ENCODE data around the gene BTBD9.

The BTBD9 gene

DNA sequence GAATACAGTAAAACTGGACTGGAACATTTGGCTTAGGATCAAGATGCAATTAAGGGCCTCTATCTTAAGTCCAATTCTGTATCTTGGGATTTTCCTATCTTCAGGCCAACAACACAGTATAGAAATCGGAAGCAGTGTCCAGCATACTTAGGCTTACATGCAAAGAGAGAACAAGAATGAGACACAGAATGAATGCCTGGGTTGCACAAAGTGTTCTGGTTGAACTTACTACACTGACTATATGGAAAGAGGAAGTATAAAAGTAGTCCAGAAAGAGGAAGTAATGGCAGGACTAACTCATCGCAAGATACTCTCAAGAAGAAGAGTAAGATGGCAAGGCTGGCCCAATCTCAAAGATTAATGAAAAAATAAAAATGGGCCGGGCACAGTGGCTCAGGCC lies 87.6 kb downstream of the BTBD9 start:
- DNase-seq = no peak

- no peak for DNase-seq
Observed at GRCh38 chr6:38549795-38550194, 89.9 kb downstream of the BTBD9 start.

- DNase-seq = no peak
Observed at GRCh38 chr6:38549180-38549579, 90.5 kb downstream of the BTBD9 start.

GRCh38 chr6:38543022-38543421 lies 96.7 kb downstream of the BTBD9 start:
- DNase-seq = no peak

GRCh38 chr6:38542031-38542430 lies 97.7 kb downstream of the BTBD9 start:
- no peak for DNase-seq

DNA sequence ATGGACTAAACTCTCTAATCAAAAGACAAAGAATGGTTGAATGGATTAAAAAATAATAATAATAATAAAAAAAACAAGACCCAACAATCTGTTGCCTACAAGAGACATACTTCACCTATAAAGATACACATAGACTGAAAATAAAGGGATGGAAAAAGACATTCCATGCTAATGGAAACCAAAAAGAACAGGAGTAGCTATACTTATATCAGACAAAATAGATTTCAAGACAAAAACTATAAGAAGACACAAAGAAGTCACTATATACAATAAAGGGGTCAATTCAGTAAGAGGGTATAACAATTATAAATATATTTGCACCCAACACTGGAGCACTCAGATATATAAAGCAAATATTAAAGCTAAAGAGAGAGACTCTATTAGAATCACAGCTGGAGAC lies 106.7 kb downstream of the BTBD9 start:
- DNase-seq = no peak

- no peak for DNase-seq
Observed at GRCh38 chr6:38531134-38531533, 108.6 kb downstream of the BTBD9 start.

- DNase-seq = no peak
Observed at GRCh38 chr6:38528196-38528965, 111.3 kb downstream of the BTBD9 start.

DNA sequence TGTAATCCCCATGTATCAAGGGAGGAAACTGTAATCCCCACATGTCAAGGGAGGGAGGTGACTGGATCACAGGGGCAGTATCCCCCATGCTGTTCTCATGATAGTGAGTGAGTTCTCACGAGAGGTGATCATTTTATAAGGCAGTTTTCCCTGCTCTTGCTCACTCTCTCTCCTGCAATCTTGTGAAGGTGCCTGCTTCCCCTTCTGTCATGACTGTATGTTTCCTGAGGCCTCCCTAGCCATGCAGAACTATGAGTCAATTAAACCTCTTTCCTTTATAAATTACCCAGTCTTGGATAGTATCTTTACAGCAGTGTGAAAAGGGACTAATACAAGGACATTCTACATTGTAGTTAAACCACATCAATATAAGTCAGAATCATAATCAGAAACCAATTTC lies 112.4 kb downstream of the BTBD9 start:
- no peak for DNase-seq

DNA sequence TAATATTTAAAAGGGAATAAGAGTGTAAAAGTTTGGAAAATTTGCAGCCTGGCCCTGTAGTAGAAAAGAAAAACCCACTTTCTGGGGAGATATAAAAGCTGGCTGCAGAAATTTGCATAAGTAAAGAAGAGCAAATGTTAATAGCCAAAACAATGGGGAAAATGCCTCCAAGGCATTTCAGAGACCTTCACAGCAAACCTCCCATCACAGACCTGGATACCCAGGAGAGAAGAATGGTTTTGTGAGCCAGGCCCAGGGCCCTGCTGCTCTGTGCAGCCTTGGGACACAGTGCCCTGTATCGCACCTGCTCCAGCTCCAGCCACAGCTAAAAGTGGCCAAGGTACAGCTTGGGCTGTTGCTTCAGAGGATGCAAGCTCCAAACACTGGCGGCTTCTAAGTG lies 113.8 kb downstream of the BTBD9 start:
- no peak for DNase-seq

DNA sequence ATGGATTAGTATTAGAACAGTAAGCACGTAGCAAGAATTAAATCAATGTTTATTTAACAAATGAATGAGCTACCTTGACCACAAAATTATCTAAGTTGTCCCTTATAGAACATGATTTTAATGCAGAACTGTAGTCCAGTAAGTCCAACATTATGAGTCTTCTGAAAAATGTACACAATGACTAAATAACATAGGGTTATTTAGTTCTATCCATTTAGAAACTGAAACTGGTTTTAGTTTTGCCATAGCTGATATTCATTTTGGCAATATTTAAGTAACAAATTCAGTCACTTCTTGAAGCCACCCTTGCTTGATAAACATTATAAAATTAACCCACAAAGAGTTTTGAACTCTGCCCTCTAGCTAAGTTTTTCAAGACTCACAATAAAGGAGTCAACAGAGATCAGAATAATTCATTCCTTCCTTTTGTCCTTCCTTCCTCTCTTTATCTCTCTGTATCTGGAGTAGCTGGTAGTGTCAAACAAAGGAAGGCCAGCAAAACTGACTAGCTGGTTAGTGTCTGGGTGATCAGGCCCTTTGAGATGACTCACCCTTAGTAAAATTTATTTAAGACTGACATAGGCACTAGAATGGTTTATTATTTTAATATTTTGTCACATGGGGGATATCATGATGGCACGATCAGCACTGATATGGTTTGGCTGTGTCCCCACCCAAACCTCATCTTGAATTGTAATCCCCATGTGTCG lies 115.1 kb downstream of the BTBD9 start:
- DNase-seq = no peak

DNA sequence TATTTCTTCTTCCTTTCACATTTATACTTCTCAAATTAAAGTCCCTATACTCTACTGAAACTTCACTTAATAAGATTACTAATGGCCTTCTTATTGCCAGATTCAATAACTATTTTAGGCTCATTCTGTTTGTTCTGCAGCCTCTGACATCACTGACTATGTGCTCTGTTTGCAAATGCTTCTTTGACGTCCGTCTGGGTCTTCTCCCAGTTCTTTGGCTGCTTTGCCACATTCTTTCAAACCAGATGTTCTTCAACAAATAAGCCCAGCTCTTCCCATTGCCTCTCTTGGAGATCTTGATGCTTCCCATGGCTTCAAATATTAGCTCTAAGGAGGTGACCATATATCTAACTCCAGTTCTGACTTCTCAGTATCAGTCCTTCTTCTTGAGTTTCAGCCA lies 117.4 kb downstream of the BTBD9 start:
- DNase-seq = no peak

DNA sequence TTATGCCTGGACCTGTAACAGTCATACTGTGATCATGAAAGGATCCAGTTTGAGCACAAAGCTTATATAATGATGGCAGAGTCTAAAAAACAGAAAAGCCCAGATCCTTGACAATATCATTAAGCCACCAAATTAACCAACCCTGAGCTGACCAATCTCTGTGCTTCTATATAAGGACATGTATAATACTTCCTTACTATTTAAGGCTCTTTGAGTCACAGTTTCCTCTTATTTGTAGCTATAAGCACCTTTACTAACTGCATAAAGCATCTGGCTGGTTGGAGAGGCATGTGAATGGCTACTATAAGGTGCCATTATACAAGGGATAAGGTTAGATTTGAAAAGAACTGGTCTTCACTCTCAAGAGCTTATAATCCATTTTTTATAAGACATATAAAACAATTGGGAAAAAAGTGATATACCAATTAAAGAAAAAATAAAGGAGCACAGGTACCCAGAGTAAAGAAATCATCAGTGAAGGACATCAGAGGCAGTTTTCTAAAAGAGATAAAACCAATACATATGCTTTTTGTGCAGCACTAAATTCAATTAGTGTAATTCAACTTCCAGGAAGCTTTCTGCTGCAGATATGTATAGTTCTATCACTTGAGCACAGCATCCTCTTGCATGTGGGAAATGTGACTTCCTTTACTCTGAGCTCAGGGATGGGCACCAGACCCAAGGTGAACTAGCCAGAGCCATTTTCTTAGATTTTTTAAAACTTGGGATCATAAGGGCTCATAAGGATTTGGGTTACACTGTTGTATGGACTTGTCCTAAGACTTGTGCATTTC lies 121.0 kb downstream of the BTBD9 start:
- no peak for DNase-seq

DNA sequence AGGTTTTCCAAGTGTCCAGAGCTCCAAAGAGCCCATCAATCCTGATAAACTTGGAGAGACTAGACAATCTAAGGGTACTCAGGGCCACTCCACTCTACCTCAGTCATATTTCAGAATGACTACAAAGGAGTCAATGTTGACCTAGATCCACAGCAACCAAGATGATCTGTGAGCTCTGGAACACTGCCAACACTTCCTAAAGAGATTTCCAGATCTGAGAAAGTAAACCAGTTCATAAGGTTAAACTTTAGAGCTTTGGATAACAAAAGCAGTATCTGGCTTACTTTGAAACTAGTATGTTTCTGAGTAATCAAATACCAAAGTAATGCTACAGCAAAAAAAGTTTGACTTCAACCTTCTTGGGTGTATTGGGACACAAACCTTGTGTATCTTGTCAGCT lies 122.7 kb downstream of the BTBD9 start:
- no peak for DNase-seq

- DNase-seq = no peak
Observed at GRCh38 chr6:38514399-38514798, 125.3 kb downstream of the BTBD9 start.

- no peak for DNase-seq
Observed at GRCh38 chr6:38512211-38512610, 127.5 kb downstream of the BTBD9 start.

DNA sequence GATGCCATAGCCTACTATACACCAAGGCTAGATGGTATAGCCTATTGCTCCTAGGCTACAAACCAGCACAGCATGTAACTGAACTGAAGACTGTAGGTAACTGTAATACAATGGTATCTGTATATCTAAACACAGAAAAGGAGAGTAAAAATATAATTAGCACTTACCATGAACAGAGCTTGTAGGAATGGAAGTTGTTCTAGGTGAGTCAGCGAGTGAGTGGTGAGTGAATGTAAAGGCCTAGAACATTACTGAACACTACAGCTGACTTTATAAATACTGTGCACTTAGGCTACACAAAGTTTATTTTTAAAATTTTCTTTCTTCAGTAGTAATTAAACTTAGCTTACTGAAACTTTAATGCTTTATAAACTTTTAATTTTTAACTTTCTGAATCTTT lies 129.5 kb downstream of the BTBD9 start:
- DNase-seq = no peak

GRCh38 chr6:38509713-38510112 lies 130.0 kb downstream of the BTBD9 start:
- DNase-seq = no peak

- peak; percentile 5 for DNase-seq
Observed at GRCh38 chr6:38508894-38509293, 130.8 kb downstream of the BTBD9 start.

DNA sequence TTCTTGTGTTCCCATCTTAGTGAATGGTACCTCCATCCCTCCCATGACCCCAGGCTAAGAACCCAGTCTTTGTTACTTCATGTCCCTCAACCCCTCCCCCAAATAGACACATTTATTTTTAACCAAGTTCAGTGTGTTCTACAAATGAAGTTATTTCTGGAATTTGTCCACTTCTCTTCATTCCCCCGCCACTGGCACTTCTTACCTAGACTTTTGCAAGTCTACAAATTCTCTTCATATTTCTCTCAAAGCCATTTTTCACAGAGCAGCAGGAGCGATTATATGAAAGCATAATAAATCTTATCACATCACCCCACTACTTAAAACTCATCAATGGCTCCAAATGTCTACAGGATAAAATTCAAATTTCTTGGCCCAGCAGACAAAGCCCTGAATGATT lies 131.4 kb downstream of the BTBD9 start:
- no peak for DNase-seq

DNA sequence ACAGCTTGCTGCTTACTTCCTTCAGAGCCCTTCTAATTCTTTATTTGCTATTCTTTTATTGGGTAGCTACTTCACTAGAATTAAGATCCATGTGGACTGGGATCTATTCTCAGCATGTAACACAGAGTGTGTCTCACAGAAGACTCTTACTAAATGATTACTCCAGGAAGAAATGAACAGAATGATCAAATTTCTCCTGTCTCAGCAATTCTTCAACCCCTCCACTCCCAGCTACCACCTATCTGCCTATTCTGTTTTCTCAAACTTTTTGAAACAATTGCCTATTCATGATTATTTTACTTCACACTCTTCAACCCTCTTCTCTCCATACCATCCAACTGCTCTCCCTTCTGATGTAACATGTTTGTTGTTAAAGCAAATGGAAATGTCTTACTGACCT lies 132.6 kb downstream of the BTBD9 start:
- no peak for DNase-seq

- no peak for DNase-seq
Observed at GRCh38 chr6:38505826-38506225, 133.9 kb downstream of the BTBD9 start.

- DNase-seq = no peak
Observed at GRCh38 chr6:38504996-38505395, 134.7 kb downstream of the BTBD9 start.
